Measurements from ENCODE around the gene TNFAIP2.

The TNFAIP2 gene

DNA sequence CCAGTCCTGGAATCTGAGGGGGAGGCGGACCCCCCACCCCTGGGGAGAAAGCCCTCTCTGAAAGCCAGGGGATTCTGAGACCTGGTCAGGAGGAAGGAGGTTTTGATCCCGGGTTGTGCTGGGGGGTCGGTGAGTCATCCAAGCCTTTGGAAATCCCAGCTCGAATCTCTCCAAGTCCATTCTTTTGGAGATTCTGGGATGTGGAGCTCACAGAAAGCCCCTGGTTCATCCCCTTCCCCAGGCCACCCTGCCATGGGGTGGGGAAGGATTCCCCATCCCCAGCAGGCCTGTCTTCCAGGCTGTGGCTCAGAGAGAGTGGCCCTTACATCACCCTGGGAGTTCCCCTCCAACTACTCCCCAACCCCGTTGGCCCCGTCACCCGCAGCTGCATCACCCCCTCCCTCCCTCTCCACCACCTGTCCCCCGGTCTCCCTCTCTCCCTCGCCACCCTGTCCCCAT is 14.5 kb upstream of the TNFAIP2 start:
- no peak overlapping the region for H3K4me2 ChIP-seq (ENCODE audit: low read length)
- no peaks in the 10 kb centered on the region for H3F3A ChIP-seq (ENCODE audit: insufficient read depth, low read length)
- no peak overlapping the region for H3K9ac ChIP-seq (ENCODE audit: low read length)
- H3K36me3 ChIP-seq (ENCODE audit: insufficient read depth, low read length): no peaks in the 10 kb centered on the region
- H3K4me1 ChIP-seq (ENCODE audit: insufficient read depth, low read length, severe bottlenecking): peaks cover 52% of the 10 kb centered on the region
- no peak overlapping the region for H3K27ac ChIP-seq (ENCODE audit: low read depth, low read length, poor library complexity, severe bottlenecking)
- TF ChIP-seq EZH2 (IDR thresholded peaks at IDR 0.05; ENCODE audit: borderline replicate concordance, low read length): no peak
- TF ChIP-seq, protein P1, sequence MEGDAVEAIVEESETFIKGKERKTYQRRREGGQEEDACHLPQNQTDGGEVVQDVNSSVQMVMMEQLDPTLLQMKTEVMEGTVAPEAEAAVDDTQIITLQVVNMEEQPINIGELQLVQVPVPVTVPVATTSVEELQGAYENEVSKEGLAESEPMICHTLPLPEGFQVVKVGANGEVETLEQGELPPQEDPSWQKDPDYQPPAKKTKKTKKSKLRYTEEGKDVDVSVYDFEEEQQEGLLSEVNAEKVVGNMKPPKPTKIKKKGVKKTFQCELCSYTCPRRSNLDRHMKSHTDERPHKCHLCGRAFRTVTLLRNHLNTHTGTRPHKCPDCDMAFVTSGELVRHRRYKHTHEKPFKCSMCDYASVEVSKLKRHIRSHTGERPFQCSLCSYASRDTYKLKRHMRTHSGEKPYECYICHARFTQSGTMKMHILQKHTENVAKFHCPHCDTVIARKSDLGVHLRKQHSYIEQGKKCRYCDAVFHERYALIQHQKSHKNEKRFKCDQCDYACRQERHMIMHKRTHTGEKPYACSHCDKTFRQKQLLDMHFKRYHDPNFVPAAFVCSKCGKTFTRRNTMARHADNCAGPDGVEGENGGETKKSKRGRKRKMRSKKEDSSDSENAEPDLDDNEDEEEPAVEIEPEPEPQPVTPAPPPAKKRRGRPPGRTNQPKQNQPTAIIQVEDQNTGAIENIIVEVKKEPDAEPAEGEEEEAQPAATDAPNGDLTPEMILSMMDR (IDR thresholded peaks at IDR 0.05; ENCODE audit: low read length): no peak
- no peak overlapping the region for H3K4me3 ChIP-seq (ENCODE audit: low read depth, low read length, poor library complexity, severe bottlenecking)
- H3K9me2 ChIP-seq (ENCODE audit: low read depth, low read length): no peaks in the 10 kb centered on the region
- H3K27me3 ChIP-seq (ENCODE audit: insufficient read depth, low read length): no peaks in the 10 kb centered on the region; the same call in 1 of the 2 replicates
- H2AFZ ChIP-seq (ENCODE audit: low read length): no peak overlapping the region
- H3K9me3 ChIP-seq (ENCODE audit: low read length): no peaks in the 10 kb centered on the region
- no peaks in the 10 kb centered on the region for H4K20me1 ChIP-seq (ENCODE audit: insufficient read depth, low read length)
- H3K79me2 ChIP-seq (ENCODE audit: insufficient read depth, low read length): no peaks in the 10 kb centered on the region

DNA sequence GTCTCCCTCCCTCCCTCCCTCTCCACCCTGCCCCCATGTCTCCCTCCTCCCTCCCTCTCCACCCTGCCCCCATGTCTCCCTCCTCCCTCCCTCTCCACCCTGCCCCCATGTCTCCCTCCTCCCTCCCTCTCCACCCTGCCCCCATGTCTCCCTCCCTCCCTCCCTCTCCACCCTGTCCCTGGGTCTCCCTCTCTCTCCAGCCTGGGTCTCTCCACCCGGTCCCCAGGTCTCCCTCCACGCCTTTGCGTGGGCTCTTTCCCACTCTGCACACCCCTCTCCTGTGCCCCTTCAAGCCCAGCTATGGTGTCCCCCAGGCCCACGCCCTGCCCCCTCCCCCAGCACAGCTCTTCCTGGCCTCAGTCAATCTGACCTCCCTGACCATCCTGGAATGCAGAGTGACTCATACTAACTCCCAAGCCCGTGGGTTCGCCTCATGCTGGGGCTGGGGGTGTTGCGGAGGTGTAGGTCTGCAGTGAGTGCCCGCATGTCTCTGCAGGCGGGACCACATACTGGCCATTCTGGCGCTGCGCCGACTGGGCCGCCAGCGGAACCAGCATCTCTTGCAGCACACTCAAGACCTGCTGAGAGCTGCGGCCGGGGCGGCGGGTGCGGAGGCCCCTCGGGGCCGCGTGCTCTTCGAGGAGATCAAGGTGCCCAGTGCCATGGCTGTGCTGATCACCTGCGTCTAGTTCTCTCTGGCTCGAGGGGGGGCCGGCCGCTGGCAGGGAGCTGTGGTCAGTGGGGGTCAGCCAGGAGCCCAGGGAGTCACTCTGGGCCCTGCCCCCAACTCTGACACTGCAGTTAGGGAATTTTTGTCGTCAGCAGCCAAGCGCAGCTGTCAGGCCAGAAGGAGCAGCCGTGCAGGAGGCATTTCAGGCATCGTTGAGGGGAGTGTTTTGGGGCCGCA is 13.5 kb upstream of the TNFAIP2 start:
- H3F3A ChIP-seq (ENCODE audit: insufficient read depth, low read length): no peaks in the 10 kb centered on the region
- peak overlapping the region; percentile 73 for H3K27ac ChIP-seq (ENCODE audit: low read depth, low read length, poor library complexity, severe bottlenecking)
- H3K4me3 ChIP-seq (ENCODE audit: low read depth, low read length, poor library complexity, severe bottlenecking): no peak overlapping the region
- no peaks in the 10 kb centered on the region for H3K79me2 ChIP-seq (ENCODE audit: insufficient read depth, low read length)
- no peak overlapping the region for H3K9ac ChIP-seq (ENCODE audit: low read length)
- peaks cover 55% of the 10 kb centered on the region for H3K4me1 ChIP-seq (ENCODE audit: insufficient read depth, low read length, severe bottlenecking)
- H3K9me3 ChIP-seq (ENCODE audit: low read length): no peaks in the 10 kb centered on the region
- H4K20me1 ChIP-seq (ENCODE audit: insufficient read depth, low read length): no peaks in the 10 kb centered on the region
- H3K27me3 ChIP-seq (ENCODE audit: insufficient read depth, low read length): no peaks in the 10 kb centered on the region; the same call in 1 of the 2 replicates
- H3K4me2 ChIP-seq (ENCODE audit: low read length): no peak overlapping the region; the same call in 1 of the 2 replicates
- no peak overlapping the region for H2AFZ ChIP-seq (ENCODE audit: low read length)
- no peak for TF ChIP-seq EZH2 (IDR thresholded peaks at IDR 0.05; ENCODE audit: borderline replicate concordance, low read length)
- TF ChIP-seq, protein P1 (IDR thresholded peaks at IDR 0.05; ENCODE audit: low read length): no peak
- no peaks in the 10 kb centered on the region for H3K36me3 ChIP-seq (ENCODE audit: insufficient read depth, low read length)
- no peaks in the 10 kb centered on the region for H3K9me2 ChIP-seq (ENCODE audit: low read depth, low read length)

DNA sequence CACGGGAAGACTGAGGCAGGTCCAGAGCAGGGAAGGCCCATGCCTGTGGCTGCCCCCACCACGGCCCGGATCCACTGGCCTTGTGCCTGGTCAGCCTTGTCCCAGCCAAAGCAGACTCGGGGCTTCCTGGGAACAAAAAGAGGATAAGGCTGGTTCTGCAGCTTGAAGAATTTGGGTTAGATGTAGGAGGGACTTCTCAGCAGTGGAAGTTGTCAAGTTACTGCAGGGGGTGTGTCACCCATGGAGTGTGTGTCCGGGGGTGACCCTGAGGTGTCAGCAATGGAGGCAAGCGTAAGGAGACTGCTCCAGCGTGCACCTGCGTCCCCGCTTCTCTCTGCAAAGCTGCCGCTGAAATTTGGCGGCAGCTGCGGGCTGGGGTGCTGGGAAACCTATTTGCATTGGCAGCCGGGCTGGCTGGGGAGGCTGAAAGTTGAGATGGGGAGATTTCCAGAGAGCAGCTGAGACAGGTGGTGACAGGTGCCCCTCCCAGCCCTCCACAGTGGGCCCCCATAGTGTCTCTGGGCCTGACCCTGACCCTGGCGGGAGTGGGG is 12.5 kb upstream of the TNFAIP2 start:
- H3K4me1 ChIP-seq (ENCODE audit: insufficient read depth, low read length, severe bottlenecking): peaks cover 50% of the 10 kb centered on the region
- no peaks in the 10 kb centered on the region for H3K79me2 ChIP-seq (ENCODE audit: insufficient read depth, low read length)
- peak overlapping the region; percentile 8; the same call in 1 of the 2 replicates for H3K9ac ChIP-seq (ENCODE audit: low read length)
- no peak overlapping the region for H2AFZ ChIP-seq (ENCODE audit: low read length)
- no peaks in the 10 kb centered on the region for H3F3A ChIP-seq (ENCODE audit: insufficient read depth, low read length)
- TF ChIP-seq, protein P1 (IDR thresholded peaks at IDR 0.05; ENCODE audit: low read length): no peak
- TF ChIP-seq EZH2 (IDR thresholded peaks at IDR 0.05; ENCODE audit: borderline replicate concordance, low read length): no peak
- no peaks in the 10 kb centered on the region; the same call in 1 of the 2 replicates for H3K27me3 ChIP-seq (ENCODE audit: insufficient read depth, low read length)
- H3K4me2 ChIP-seq (ENCODE audit: low read length): peak overlapping the region; percentile 23; the same call in 1 of the 2 replicates
- peak overlapping the region; percentile 73 for H3K27ac ChIP-seq (ENCODE audit: low read depth, low read length, poor library complexity, severe bottlenecking)
- no peaks in the 10 kb centered on the region for H3K9me3 ChIP-seq (ENCODE audit: low read length)
- H3K9me2 ChIP-seq (ENCODE audit: low read depth, low read length): no peaks in the 10 kb centered on the region
- no peaks in the 10 kb centered on the region for H3K36me3 ChIP-seq (ENCODE audit: insufficient read depth, low read length)
- H4K20me1 ChIP-seq (ENCODE audit: insufficient read depth, low read length): no peaks in the 10 kb centered on the region
- H3K4me3 ChIP-seq (ENCODE audit: low read depth, low read length, poor library complexity, severe bottlenecking): peak overlapping the region; percentile 19

All from OCI-LY1 (cell line).